Parietal lobe (tissue), 2 donors: ENCODE results near the gene PRSS1. TPM values are rescaled to one million over a fixed set of nuclear protein-coding genes. Genes with fewer than 3 reads are reported as not detected.

Source experiments
- small RNA-seq: library from RNA; depleted of rRNA; stranded (forward); fragments of <200 nt; gene quantifications from one replicate; pipeline ENCODE3, GENCODE V24; 2014; ENCODE audit warnings: low replicate concordance
- total RNA-seq: library from RNA; depleted of rRNA; stranded (reverse); fragments of >200 nt; gene quantifications from one replicate; pipeline ENCODE4 v1.2.3, GENCODE V29; 2014

PRSS1 gene
- total RNA-seq, result not detected

GRCh38 chr7:142749218-142749993 lies at the start of gene PRSS1:
Gene PRSS1 (plus strand): TSS chr7:142749472. CDS start chr7:142749485, 13 bp downstream.

GRCh38 chr7:142770661-142771352 lies 21.5 kb downstream of the PRSS1 start, which contains the start of gene PRSS2:
Gene PRSS2 (plus strand): TSS chr7:142770970. CDS start chr7:142770983, 13 bp downstream.

Small RNAs within 50 kb of the gene (small RNA-seq; reads per million reads assigned to genes)
- gene TRBD1 (not detected), gene TRBJ1-1 (not detected), gene TRBJ1-2 (not detected), gene TRBJ1-3 (not detected), gene TRBJ1-4 (not detected), gene TRBJ1-5 (not detected), gene TRBJ1-6 (not detected), gene TRBJ2-1 (not detected), gene TRBJ2-2 (not detected), gene TRBJ2-2P (not detected), gene TRBJ2-3 (not detected), gene TRBJ2-4 (not detected), gene TRBJ2-5 (not detected), gene TRBJ2-6 (not detected), gene TRBJ2-7 (not detected)

Other genes starting within 250 kb of the PRSS1 start
- gene PRSS2, start 21.5 kb downstream of the PRSS1 start, total RNA-seq, result not detected
- 57.3 TPM for gene EPHB6, start 105.6 kb downstream of the PRSS1 start, total RNA-seq
- 0.94 TPM for gene TRPV6, start 136.3 kb downstream of the PRSS1 start, total RNA-seq
- 0.31 TPM for gene TRPV5, start 184.3 kb downstream of the PRSS1 start, total RNA-seq
- not detected for gene LLCFC1, start 190.0 kb downstream of the PRSS1 start, total RNA-seq
- 3.8 TPM for gene KEL, start 212.9 kb downstream of the PRSS1 start, total RNA-seq